NCI-H526 (cell line): ENCODE measurements around the gene METTL23.
"Not testable (repeated sequence)": the region's sequence is repeated elsewhere in the genome, so short reads cannot be mapped to it uniquely, and the experiment has no call there.

Source experiments
- DNase-seq, 2 experiments: peaks; one replicate each; lab custom pipeline; 2025; lab: John Stamatoyannopoulos, UW

The METTL23 gene

DNA sequence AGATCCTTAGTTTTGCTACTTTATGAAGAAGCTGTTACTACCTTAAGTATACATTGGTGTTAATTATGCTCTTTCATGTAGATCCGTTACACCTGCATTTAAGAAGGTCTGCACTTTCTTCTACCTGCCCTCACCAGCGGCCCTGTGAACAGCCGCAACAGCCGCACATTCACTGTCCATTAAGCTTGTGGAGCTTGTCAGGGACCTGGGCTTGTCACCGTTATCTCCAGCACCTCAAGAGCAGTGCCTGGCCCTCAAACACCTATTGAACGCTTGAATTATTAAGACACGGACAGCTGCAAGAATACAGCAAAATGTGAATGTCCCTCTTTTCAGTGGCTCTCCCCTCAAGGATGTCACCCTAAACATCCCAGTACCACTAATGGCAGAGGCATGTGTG lies 12.9 kb upstream of the METTL23 start:
- no peak for DNase-seq

DNA sequence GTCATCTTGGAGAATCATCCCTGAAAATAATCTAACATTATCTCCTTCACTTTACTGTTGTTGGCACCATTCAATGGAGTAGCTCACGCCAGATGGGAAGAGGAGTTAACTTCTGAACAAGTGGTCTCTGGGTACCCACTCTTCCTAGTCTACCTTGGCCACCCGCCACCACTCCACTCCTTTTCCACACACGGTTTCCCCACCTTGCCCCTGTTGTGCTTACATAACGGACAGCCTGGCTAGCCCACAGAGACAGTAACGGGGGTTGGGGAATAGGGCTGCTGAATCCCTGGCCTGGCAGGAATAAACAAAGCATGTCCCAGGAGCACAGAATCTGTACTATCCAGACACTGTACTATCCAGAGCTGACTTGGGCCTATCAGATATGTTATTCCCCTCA lies 12.3 kb upstream of the METTL23 start:
- DNase-seq, result no peak

DNA sequence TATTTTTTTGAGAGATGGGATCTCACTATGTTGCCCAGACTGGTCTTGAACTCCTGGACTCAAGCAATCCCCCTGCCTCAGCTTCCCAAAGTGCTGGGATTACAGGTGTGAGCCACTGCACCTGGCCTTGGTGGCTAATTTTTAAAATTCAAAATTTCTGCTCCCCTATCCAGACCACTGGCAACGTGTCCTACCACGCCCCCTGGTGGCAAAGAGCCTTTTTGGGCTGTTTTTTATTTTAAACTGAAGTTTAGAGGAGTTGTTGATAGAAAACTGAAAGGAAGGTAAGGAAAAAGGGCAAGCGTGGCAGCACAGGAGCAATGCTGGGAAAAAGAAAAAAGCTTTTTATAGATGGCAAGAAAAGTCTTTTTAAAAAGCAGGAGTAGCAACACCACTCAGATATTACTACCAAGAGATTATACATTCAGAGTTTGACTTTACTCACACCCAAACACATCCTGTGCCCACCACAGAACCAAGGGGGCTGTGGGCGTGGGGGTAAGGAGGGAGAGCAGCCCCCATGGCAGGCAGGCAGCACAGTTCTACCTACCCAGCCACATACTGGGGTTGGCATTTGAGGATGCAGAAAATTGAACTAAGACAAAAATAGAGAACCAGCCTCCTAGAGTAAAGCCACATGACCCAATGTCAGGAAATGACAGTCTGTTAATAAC lies 11.7 kb upstream of the METTL23 start:
- DNase-seq, result peak in 1 of 2 experiments; percentile 50

DNA sequence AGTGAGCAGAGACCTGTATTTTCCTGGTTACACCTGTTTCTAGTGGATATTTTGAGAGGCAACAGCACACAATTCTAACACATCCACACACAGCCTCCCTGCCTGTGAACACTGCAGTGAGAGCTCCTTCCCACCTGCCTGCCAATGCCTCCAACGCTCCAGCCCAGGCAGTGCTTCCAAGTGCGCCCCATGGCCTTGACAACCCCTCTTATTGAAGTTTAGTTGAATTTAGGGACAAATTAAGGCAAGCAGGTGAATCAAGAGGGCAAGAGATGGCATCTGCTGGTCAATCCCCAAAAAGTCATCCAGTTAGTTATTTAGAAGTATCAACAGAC lies 11.2 kb upstream of the METTL23 start:
- no peak for DNase-seq

- no peak for DNase-seq
Measured at GRCh38 chr17:76716146-76716838, 10.3 kb upstream of the METTL23 start.

GRCh38 chr17:76716839-76717215 lies 9.8 kb upstream of the METTL23 start:
- DNase-seq, result no peak

GRCh38 chr17:76718516-76718915 lies 8.1 kb upstream of the METTL23 start:
- DNase-seq, result no peak

DNA sequence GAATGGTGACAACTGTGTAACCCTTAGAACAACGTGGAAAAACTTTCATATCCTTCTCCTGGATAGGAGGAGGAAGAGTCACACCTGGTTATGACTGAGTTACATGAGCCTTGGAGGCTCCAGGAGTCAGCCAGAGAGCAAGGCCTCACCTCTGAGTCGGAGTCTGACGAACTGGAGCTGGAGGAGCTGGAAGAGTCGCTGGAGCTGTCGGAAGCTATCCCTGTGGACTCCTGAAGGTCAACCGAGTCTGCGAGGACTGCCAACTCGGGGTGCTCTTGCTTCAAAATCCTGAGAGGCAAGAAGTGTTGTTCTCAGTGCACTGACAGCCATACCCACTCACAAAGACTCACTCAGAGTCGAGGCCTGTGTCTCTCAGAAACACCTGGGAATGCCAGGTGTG lies 6.4 kb upstream of the METTL23 start:
- no peak for DNase-seq

GRCh38 chr17:76720941-76721340 lies 5.7 kb upstream of the METTL23 start:
- DNase-seq, result no peak

DNA sequence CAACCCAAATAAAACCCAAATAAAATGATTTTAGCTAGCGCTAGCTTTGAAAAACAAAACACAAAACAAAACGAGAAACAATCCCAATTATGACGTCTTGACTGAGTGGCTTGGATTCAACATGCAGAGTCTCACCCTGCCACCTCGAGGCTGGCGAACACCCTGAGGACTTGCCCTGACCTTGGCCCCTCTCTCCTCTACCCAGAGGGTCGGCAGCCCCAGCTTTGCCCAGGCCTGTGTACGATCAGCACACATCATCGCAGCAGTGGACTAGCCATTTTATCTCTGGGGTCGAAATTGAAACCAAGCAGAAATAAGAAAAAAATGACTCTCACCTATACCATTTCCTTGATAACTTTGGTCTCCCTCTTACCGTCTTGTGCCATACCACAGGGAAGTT lies 5.2 kb upstream of the METTL23 start:
- no peak for DNase-seq

- no peak for DNase-seq
Measured at GRCh38 chr17:76722279-76722678, 4.4 kb upstream of the METTL23 start.

- not testable (repeated sequence) for DNase-seq
Measured at GRCh38 chr17:76722977-76723376, 3.7 kb upstream of the METTL23 start.

- no peak for DNase-seq
Measured at GRCh38 chr17:76723812-76724211, 2.8 kb upstream of the METTL23 start.

GRCh38 chr17:76725580-76726230 lies 934 bp upstream of the METTL23 start:
- DNase-seq, result peak; percentile 49 to 75

- peak; percentile 94 to 98 for DNase-seq
Measured at GRCh38 chr17:76726231-76726775, 336 bp upstream of the METTL23 start, which contains the start of gene JMJD6. TSS of gene JMJD6 (minus strand) at chr17:76726606. CDS start at chr17:76726475, 131 bp downstream.

DNA sequence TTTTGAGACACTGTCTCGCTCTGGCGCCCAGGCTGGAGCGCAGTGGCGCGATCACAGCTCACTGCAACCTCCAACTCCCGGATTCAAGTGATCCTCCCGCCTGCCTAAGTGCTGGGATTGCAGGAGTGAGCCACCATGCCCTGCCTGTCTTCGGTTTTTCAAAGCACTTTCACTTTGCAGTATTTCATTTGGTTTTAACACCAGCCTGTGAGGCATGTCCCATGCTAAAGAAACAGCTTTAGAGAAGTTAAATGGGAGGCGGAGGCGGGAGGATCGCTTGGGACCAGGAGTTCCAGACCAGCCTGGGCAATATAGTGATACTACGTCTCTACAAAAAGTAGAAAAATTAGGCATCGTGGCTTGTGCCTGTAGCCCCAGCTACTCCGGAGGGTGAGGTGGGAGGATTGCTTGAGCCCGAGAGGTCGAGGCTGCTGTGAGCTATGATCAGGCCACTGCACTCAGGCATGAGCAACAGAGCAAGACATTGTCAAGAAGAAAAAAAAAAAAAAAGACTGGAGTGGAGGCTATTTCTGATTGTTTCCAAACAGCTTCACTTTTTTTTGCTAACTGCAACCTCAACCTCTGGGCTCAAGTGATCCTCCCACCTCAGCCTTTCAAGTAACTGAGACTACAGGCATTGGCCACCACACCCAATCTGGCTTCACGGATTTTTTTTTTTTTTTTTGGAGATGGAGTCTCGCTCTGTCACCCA lies 1.3 kb downstream of the METTL23 start:
- no peak for DNase-seq

GRCh38 chr17:76731800-76732733 lies 5.4 kb downstream of the METTL23 start:
- DNase-seq, result not testable (repeated sequence)

DNA sequence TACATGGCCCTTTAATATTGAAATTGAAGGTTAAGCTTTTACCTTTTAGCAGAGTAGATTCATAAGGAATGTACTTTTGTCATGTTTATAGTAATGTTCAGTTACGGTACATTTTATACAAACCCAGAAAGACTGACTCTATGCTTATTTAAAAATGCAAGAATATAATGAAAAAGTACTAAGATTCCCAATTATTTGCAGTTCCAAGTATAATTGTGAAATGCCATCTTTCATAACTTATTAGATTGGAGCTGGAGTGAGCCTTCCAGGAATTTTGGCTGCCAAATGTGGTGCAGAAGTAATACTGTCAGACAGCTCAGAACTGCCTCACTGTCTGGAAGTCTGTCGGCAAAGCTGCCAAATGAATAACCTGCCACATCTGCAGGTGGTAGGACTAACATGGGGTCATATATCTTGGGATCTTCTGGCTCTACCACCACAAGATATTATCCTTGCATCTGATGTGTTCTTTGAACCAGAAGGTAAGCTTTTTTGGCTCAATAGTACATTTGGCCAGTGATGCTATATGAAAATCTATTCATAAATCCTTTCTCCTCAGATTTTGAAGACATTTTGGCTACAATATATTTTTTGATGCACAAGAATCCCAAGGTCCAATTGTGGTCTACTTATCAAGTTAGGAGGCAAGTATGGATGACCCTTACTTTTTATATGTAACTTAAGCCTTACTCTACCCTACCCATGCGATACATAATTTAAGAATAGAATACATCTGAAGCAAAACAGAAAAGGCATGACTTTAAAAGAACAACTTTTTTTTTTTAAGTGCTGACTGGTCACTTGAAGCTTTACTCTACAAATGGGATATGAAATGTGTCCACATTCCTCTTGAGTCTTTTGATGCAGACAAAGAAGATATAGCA lies 6.3 kb downstream of the METTL23 start:
- DNase-seq, result no peak

DNA sequence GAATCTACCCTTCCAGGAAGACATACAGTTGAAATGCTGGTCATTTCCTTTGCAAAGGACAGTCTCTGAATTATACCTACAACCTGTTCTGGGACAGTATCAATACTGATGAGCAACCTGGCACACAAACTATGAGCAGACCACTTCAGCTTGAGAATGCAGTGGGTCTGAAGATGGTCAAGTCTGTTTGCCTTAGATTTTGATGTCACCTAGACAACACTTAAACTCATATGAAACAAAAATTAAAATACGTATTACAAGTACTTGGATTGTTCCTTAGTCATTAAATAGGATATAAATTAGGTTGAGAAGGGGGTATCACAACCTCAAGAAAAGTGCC lies 6.9 kb downstream of the METTL23 start:
- DNase-seq, result no peak

GRCh38 chr17:76734080-76734840 lies 7.6 kb downstream of the METTL23 start:
- no peak for DNase-seq
